IMR-90 (cell line): Measurements from ENCODE around the gene ADAM12.
A peak's percentile ranks its signal among the peaks of the same experiment; 100 is the strongest.

Experiments
- FOS ChIP-seq: fragments of 150-350 bp; IDR thresholded peaks from 2 replicates; pipeline ENCODE4 v1.6.1; 2016; ENCODE audit warnings: low read depth, low read length
- MXI1 ChIP-seq: IDR thresholded peaks from 2 replicates; pipeline ENCODE4 v1.6.1; 2012; ENCODE audit warnings: low read depth, mild to moderate bottlenecking, low read length, moderate library complexity, borderline replicate concordance
- NFE2L2 ChIP-seq: fragments of 150-350 bp; IDR thresholded peaks from 2 replicates; pipeline ENCODE4 v1.6.1; 2016; ENCODE audit warnings: low read depth, mild to moderate bottlenecking, low read length
- POLR2A ChIP-seq: IDR thresholded peaks from 2 replicates; pipeline ENCODE4 v1.6.1; 2012; ENCODE audit warnings: mild to moderate bottlenecking, low read depth, low read length
- RFX5 ChIP-seq: IDR thresholded peaks from 2 replicates; pipeline ENCODE4 v1.8.0; 2012; ENCODE audit warnings: low read depth, mild to moderate bottlenecking, low read length, moderate library complexity
- TF ChIP-seq, protein P1 (sequence below): conservative IDR thresholded peaks from 2 replicates; pipeline ENCODE4 v1.5.1; 2012; ENCODE audit warnings: mild to moderate bottlenecking, low read depth, low read length, improper control_type of control experiment
- TF ChIP-seq, protein P2 (sequence below): fragments of 150-350 bp; IDR thresholded peaks from 2 replicates; pipeline ENCODE4 v1.6.1; 2017; ENCODE audit warnings: mild to moderate bottlenecking, antibody characterized with exemption, low read length, low read depth

- TF ChIP-seq, protein P1, sequence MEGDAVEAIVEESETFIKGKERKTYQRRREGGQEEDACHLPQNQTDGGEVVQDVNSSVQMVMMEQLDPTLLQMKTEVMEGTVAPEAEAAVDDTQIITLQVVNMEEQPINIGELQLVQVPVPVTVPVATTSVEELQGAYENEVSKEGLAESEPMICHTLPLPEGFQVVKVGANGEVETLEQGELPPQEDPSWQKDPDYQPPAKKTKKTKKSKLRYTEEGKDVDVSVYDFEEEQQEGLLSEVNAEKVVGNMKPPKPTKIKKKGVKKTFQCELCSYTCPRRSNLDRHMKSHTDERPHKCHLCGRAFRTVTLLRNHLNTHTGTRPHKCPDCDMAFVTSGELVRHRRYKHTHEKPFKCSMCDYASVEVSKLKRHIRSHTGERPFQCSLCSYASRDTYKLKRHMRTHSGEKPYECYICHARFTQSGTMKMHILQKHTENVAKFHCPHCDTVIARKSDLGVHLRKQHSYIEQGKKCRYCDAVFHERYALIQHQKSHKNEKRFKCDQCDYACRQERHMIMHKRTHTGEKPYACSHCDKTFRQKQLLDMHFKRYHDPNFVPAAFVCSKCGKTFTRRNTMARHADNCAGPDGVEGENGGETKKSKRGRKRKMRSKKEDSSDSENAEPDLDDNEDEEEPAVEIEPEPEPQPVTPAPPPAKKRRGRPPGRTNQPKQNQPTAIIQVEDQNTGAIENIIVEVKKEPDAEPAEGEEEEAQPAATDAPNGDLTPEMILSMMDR: no peak
- TF ChIP-seq NFE2L2: peak; percentile 49; the same call in 1 of the 2 replicates
- no peak for TF ChIP-seq MXI1
- TF ChIP-seq, protein P2, sequence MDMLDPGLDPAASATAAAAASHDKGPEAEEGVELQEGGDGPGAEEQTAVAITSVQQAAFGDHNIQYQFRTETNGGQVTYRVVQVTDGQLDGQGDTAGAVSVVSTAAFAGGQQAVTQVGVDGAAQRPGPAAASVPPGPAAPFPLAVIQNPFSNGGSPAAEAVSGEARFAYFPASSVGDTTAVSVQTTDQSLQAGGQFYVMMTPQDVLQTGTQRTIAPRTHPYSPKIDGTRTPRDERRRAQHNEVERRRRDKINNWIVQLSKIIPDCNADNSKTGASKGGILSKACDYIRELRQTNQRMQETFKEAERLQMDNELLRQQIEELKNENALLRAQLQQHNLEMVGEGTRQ: no peak
- no peak for TF ChIP-seq POLR2A
- TF ChIP-seq FOS: peak; percentile 39; the same call in 1 of the 2 replicates
- no peak for TF ChIP-seq RFX5
Measured at GRCh38 chr10:126227762-126228134, 160.5 kb downstream of the ADAM12 start.
